Measurements from ENCODE around the gene AGBL2.
"Not testable (repeated sequence)": the region's sequence is repeated elsewhere in the genome, so short reads cannot be mapped to it uniquely, and the experiment has no call there.

GRCh38 chr11:47742494-47742893, 27.3 kb upstream of the AGBL2 start:
- TF ChIP-seq POLR2A (IDR thresholded peaks at IDR 0.05): not testable (repeated sequence)
- TF ChIP-seq, protein P1, sequence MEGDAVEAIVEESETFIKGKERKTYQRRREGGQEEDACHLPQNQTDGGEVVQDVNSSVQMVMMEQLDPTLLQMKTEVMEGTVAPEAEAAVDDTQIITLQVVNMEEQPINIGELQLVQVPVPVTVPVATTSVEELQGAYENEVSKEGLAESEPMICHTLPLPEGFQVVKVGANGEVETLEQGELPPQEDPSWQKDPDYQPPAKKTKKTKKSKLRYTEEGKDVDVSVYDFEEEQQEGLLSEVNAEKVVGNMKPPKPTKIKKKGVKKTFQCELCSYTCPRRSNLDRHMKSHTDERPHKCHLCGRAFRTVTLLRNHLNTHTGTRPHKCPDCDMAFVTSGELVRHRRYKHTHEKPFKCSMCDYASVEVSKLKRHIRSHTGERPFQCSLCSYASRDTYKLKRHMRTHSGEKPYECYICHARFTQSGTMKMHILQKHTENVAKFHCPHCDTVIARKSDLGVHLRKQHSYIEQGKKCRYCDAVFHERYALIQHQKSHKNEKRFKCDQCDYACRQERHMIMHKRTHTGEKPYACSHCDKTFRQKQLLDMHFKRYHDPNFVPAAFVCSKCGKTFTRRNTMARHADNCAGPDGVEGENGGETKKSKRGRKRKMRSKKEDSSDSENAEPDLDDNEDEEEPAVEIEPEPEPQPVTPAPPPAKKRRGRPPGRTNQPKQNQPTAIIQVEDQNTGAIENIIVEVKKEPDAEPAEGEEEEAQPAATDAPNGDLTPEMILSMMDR (IDR thresholded peaks at IDR 0.05): not testable (repeated sequence)

Data from lower leg skin (tissue), 3 donors.